NCI-H2081 treated with DMSO at 0.1 percent for 48 hours (cell line): ENCODE data around the gene CCT7.

Source experiments
- DNase-seq: peaks from one replicate; lab custom pipeline; 2025; lab: John Stamatoyannopoulos, UW

Gene CCT7

GRCh38 chr2:73225513-73226360 is 8.4 kb upstream of the CCT7 start:
- DNase-seq = no peak

- DNase-seq = no peak
These were observed 7.0 kb upstream of the CCT7 start for GRCh38 chr2:73227086-73227485.

GRCh38 chr2:73228631-73229030 is 5.5 kb upstream of the CCT7 start:
- no peak for DNase-seq

- no peak for DNase-seq
These were observed 1.5 kb upstream of the CCT7 start for GRCh38 chr2:73232403-73233153.

- DNase-seq = peak; percentile 98
These were observed 765 bp upstream of the CCT7 start, which contains the start of gene PRADC1 for GRCh38 chr2:73233154-73233931. Gene PRADC1 (minus strand): TSS chr2:73233239. CDS start chr2:73233160, 79 bp downstream.

- DNase-seq = no peak
These were observed 1.4 kb downstream of the CCT7 start for GRCh38 chr2:73235315-73236028.

- no peak for DNase-seq
These were observed 3.1 kb downstream of the CCT7 start for GRCh38 chr2:73237168-73237567.

- DNase-seq = no peak
These were observed 4.0 kb downstream of the CCT7 start for GRCh38 chr2:73238149-73238548.

GRCh38 chr2:73238976-73239375 is 4.9 kb downstream of the CCT7 start:
- no peak for DNase-seq

- no peak for DNase-seq
These were observed 5.7 kb downstream of the CCT7 start for GRCh38 chr2:73239776-73240175.

GRCh38 chr2:73243884-73244570 is 9.9 kb downstream of the CCT7 start:
- DNase-seq = peak; percentile 25

- no peak for DNase-seq
These were observed 10.5 kb downstream of the CCT7 start for GRCh38 chr2:73244580-73244979.

GRCh38 chr2:73246850-73247249 is 12.7 kb downstream of the CCT7 start:
- no peak for DNase-seq

- no peak for DNase-seq
These were observed 15.5 kb downstream of the CCT7 start for GRCh38 chr2:73249636-73250035.

GRCh38 chr2:73250872-73251846 is 17.1 kb downstream of the CCT7 start:
- no peak for DNase-seq

GRCh38 chr2:73252238-73253027 is 18.3 kb downstream of the CCT7 start:
- no peak for DNase-seq

GRCh38 chr2:73253400-73253799 is 19.3 kb downstream of the CCT7 start:
- DNase-seq = no peak

- no peak for DNase-seq
These were observed 19.8 kb downstream of the CCT7 start for GRCh38 chr2:73253901-73254300.

GRCh38 chr2:73254343-73255006 is 20.4 kb downstream of the CCT7 start:
- no peak for DNase-seq
